Spleen (tissue), 7 donors: ENCODE data around the gene PRSS21.

Experiments used
- CTCF ChIP-seq, 11 experiments: fragments of 200-600 bp in 7 of 11; fragments of 450-650 bp in 4 of 11; sonication (generic) in 4 of 11; IDR thresholded peaks in 8 of 11; conservative IDR thresholded peaks in 3 of 11; 1 replicate in 7 of 11; 2 replicates in 4 of 11; pipeline versions ENCODE4 v1.4.0 to v1.8.0; 2016 to 2021; ENCODE audit warnings: antibody characterized with exemption in 11 of 11, inconsistent platforms in 4 of 11, mild to moderate bottlenecking in 1 of 11
- POLR2A ChIP-seq, 3 donors: fragments of 450-650 bp; IDR thresholded peaks; one replicate each; pipeline ENCODE4 v1.5.1; 2017; ENCODE audit warnings: antibody characterized with exemption in 3 of 3, mild to moderate bottlenecking in 1 of 3
- POLR2AphosphoS5 ChIP-seq, 3 donors: sonication (generic); formaldehyde crosslinking; IDR thresholded peaks; one replicate each; pipeline ENCODE4 v1.5.1; 2017; ENCODE audit warnings: antibody characterized with exemption in 3 of 3
- donor health status: DM: no; HTN: no; CAD: no; lungs with moderate emphysema.
- donor health status: DM: no; HTN: no; CAD: no.
- donor health status: DM: no; HTN: no; CAD: no.

DNA sequence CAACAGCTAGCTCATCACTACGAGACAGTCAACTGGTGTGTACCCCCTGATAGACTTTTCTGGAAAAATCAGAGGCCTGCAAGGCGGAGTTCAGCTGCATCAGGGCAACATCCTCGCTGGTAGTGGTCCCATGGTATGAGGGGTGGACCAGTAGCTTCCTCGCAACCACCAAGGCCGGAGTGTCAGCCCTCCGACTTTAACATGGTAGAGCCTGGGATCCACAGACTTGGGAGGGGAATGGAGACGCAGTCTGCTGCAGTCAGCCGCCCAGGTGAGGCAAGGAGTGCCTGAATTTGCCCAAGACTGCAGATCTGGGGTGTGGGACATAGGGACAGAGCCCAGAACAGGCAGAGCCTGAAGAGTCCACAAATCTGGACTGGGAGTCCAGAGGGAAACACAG lies 26.5 kb downstream of the PRSS21 start:
- TF ChIP-seq CTCF (IDR thresholded peaks at IDR 0.05 in 8 of 11, conservative IDR thresholded peaks at IDR 0.05 in 3 of 11) (no peak), POLR2A (IDR thresholded peaks at IDR 0.05) (no peak), POLR2AphosphoS5 (IDR thresholded peaks at IDR 0.05) (no peak)
